Stimulated activated naive CD4-positive, alpha-beta T cell treated with Interleukin-2 at 50 U/mL for 16 hours (primary cell): ENCODE measurements around the gene PDE4A.
"Not testable (repeated sequence)": the region's sequence is repeated elsewhere in the genome, so short reads cannot be mapped to it uniquely, and the experiment has no call there.

Experiments
- DNase-seq: peaks from one replicate; lab custom pipeline; 2025; lab: John Stamatoyannopoulos, UW

The PDE4A gene

GRCh38 chr19:10403137-10404021 is 17.0 kb upstream of the PDE4A start, which contains the start of gene CDC37:
CDC37 (minus strand) TSS chr19:10403542; CDS start chr19:10403479, 63 bp downstream.
- peak; percentile 95 for DNase-seq

GRCh38 chr19:10404888-10405820 is 15.2 kb upstream of the PDE4A start:
- peak; percentile 61 for DNase-seq

GRCh38 chr19:10406191-10406590 is 14.1 kb upstream of the PDE4A start:
- DNase-seq: no peak

GRCh38 chr19:10407096-10407495 is 13.2 kb upstream of the PDE4A start:
- DNase-seq: no peak

GRCh38 chr19:10408511-10409283 is 11.6 kb upstream of the PDE4A start:
- peak; percentile 68 for DNase-seq

GRCh38 chr19:10411224-10411623 is 9.1 kb upstream of the PDE4A start:
- not testable (repeated sequence) for DNase-seq

GRCh38 chr19:10412257-10412977 is 7.9 kb upstream of the PDE4A start:
- DNase-seq: no peak

GRCh38 chr19:10416083-10416379 is 4.3 kb upstream of the PDE4A start:
- DNase-seq: no peak

GRCh38 chr19:10416380-10417257 is 3.7 kb upstream of the PDE4A start:
- DNase-seq: peak; percentile 90

- no peak for DNase-seq
These were observed 2.6 kb upstream of the PDE4A start for GRCh38 chr19:10417541-10418234.

- no peak for DNase-seq
These were observed 2.2 kb upstream of the PDE4A start for GRCh38 chr19:10418235-10418484.

- DNase-seq: no peak
These were observed 1.7 kb upstream of the PDE4A start for GRCh38 chr19:10418485-10419199.

GRCh38 chr19:10419200-10419645 is 1.1 kb upstream of the PDE4A start:
- no peak for DNase-seq

- DNase-seq: peak; percentile 54
These were observed 493 bp upstream of the PDE4A start for GRCh38 chr19:10419646-10420443.

GRCh38 chr19:10421240-10422045 is 1.1 kb downstream of the PDE4A start:
- DNase-seq: no peak

- DNase-seq: no peak
These were observed 1.7 kb downstream of the PDE4A start for GRCh38 chr19:10422046-10422461.

GRCh38 chr19:10422846-10423245 is 2.5 kb downstream of the PDE4A start:
- DNase-seq: no peak
